ENCODE measurements around the gene KDM3B.

KDM3B gene

GRCh38 chr5:138465261-138466124, 113.0 kb downstream of the KDM3B start, which contains the start of gene EGR1:
Gene EGR1 (plus strand): TSS chr5:138465479. CDS start chr5:138465762, 283 bp downstream.
- H3K27ac ChIP-seq (ENCODE audit: low read depth, low read length), result peak within 1 kb of the TSS; percentile 98
- H3K36me3 ChIP-seq (ENCODE audit: control insufficient read depth in 1 of 2, insufficient read depth in 2 of 2, low read length in 2 of 2), result peaks cover 0 to 10% of the 10 kb centered on the region in 2 donors
- H3K4me3 ChIP-seq (ENCODE audit: low read depth in 1 of 2, low read length in 2 of 2), result peak within 1 kb of the TSS; percentile 80 to 84
- H3K9me3 ChIP-seq (ENCODE audit: control insufficient read depth in 1 of 2, low read length in 2 of 2), result no peaks in the 10 kb centered on the region
- peak within 1 kb of the TSS; percentile 94 to 96 for H3K9ac ChIP-seq (ENCODE audit: low read depth in 1 of 2, low read length in 2 of 2)
- no peaks in the 10 kb centered on the region for H3K27me3 ChIP-seq (ENCODE audit: control insufficient read depth in 1 of 2, insufficient read depth in 2 of 2, low read length in 2 of 2)
- peaks cover 13 to 27% of the 10 kb centered on the region in 2 donors for H3K4me1 ChIP-seq (ENCODE audit: control insufficient read depth in 1 of 2, insufficient read depth in 2 of 2, low read length in 2 of 2)

GRCh38 chr5:138466125-138466899, 113.8 kb downstream of the KDM3B start:
- H3K27me3 ChIP-seq (ENCODE audit: control insufficient read depth in 1 of 2, insufficient read depth in 2 of 2, low read length in 2 of 2), result no peaks in the 10 kb centered on the region

GRCh38 chr5:138466900-138467710, 114.6 kb downstream of the KDM3B start:
- peaks cover 8 to 27% of the 10 kb centered on the region in 2 donors for H3K4me1 ChIP-seq (ENCODE audit: control insufficient read depth in 1 of 2, insufficient read depth in 2 of 2, low read length in 2 of 2)
- H3K9me3 ChIP-seq (ENCODE audit: control insufficient read depth in 1 of 2, low read length in 2 of 2), result no peaks in the 10 kb centered on the region
- H3K4me3 ChIP-seq (ENCODE audit: low read depth in 1 of 2, low read length in 2 of 2), result peak overlapping the region; percentile 80 to 84
- no peak overlapping the region for H3K27ac ChIP-seq (ENCODE audit: low read depth, low read length)
- peaks cover 0 to 10% of the 10 kb centered on the region in 2 donors for H3K36me3 ChIP-seq (ENCODE audit: control insufficient read depth in 1 of 2, insufficient read depth in 2 of 2, low read length in 2 of 2)
- H3K27me3 ChIP-seq (ENCODE audit: control insufficient read depth in 1 of 2, insufficient read depth in 2 of 2, low read length in 2 of 2), result no peaks in the 10 kb centered on the region
- peak overlapping the region; percentile 67 to 74 for H3K9ac ChIP-seq (ENCODE audit: low read depth in 1 of 2, low read length in 2 of 2)

More at GRCh38 chr5:138466125-138466899, 113.8 kb downstream of the KDM3B start:
- Histone ChIP-seq H3K27ac (ENCODE audit: low read depth, low read length) (no peak overlapping the region), H3K36me3 (ENCODE audit: control insufficient read depth in 1 of 2, insufficient read depth in 2 of 2, low read length in 2 of 2) (peaks cover 0 to 10% of the 10 kb centered on the region in 2 donors), H3K9me3 (ENCODE audit: control insufficient read depth in 1 of 2, low read length in 2 of 2) (no peaks in the 10 kb centered on the region), H3K4me1 (ENCODE audit: control insufficient read depth in 1 of 2, insufficient read depth in 2 of 2, low read length in 2 of 2) (peaks cover 12 to 27% of the 10 kb centered on the region in 2 donors), H3K4me3 (ENCODE audit: low read depth in 1 of 2, low read length in 2 of 2) (peak overlapping the region; percentile 80 to 84), H3K9ac (ENCODE audit: low read depth in 1 of 2, low read length in 2 of 2) (peak overlapping the region; percentile 67 to 74)

GRCh38 chr5:138467711-138468132, 115.2 kb downstream of the KDM3B start:
- peak overlapping the region; percentile 80 to 84 for H3K4me3 ChIP-seq (ENCODE audit: low read depth in 1 of 2, low read length in 2 of 2)
- no peaks in the 10 kb centered on the region for H3K27me3 ChIP-seq (ENCODE audit: control insufficient read depth in 1 of 2, insufficient read depth in 2 of 2, low read length in 2 of 2)
- no peak overlapping the region for H3K27ac ChIP-seq (ENCODE audit: low read depth, low read length)
- no peak overlapping the region for H3K9ac ChIP-seq (ENCODE audit: low read depth in 1 of 2, low read length in 2 of 2)
- H3K36me3 ChIP-seq (ENCODE audit: control insufficient read depth in 1 of 2, insufficient read depth in 2 of 2, low read length in 2 of 2), result peaks cover 0 to 10% of the 10 kb centered on the region in 2 donors
- H3K9me3 ChIP-seq (ENCODE audit: control insufficient read depth in 1 of 2, low read length in 2 of 2), result no peaks in the 10 kb centered on the region
- H3K4me1 ChIP-seq (ENCODE audit: control insufficient read depth in 1 of 2, insufficient read depth in 2 of 2, low read length in 2 of 2), result peaks cover 8 to 27% of the 10 kb centered on the region in 2 donors

- Histone ChIP-seq H3K9ac (ENCODE audit: low read depth in 1 of 2, low read length in 2 of 2) (no peak overlapping the region), H3K4me3 (ENCODE audit: low read depth in 1 of 2, low read length in 2 of 2) (peak overlapping the region in 1 of 2 donors; percentile 84), H3K27me3 (ENCODE audit: control insufficient read depth in 1 of 2, insufficient read depth in 2 of 2, low read length in 2 of 2) (no peaks in the 10 kb centered on the region)
These were observed 115.9 kb downstream of the KDM3B start for GRCh38 chr5:138468133-138468965.

GRCh38 chr5:138468966-138469539, 116.6 kb downstream of the KDM3B start:
- Histone ChIP-seq H3K36me3 (ENCODE audit: control insufficient read depth in 1 of 2, insufficient read depth in 2 of 2, low read length in 2 of 2) (peaks cover 0 to 10% of the 10 kb centered on the region in 2 donors), H3K9ac (ENCODE audit: low read depth in 1 of 2, low read length in 2 of 2) (no peak overlapping the region), H3K27me3 (ENCODE audit: control insufficient read depth in 1 of 2, insufficient read depth in 2 of 2, low read length in 2 of 2) (no peaks in the 10 kb centered on the region), H3K4me1 (ENCODE audit: control insufficient read depth in 1 of 2, insufficient read depth in 2 of 2, low read length in 2 of 2) (peaks cover 8 to 20% of the 10 kb centered on the region in 2 donors), H3K4me3 (ENCODE audit: low read depth in 1 of 2, low read length in 2 of 2) (no peak overlapping the region), H3K9me3 (ENCODE audit: control insufficient read depth in 1 of 2, low read length in 2 of 2) (no peaks in the 10 kb centered on the region), H3K27ac (ENCODE audit: low read depth, low read length) (no peak overlapping the region)

More at GRCh38 chr5:138468133-138468965, 115.9 kb downstream of the KDM3B start:
- no peak overlapping the region for H3K27ac ChIP-seq (ENCODE audit: low read depth, low read length)
- peaks cover 0 to 10% of the 10 kb centered on the region in 2 donors for H3K36me3 ChIP-seq (ENCODE audit: control insufficient read depth in 1 of 2, insufficient read depth in 2 of 2, low read length in 2 of 2)
- H3K4me1 ChIP-seq (ENCODE audit: control insufficient read depth in 1 of 2, insufficient read depth in 2 of 2, low read length in 2 of 2), result peaks cover 8 to 24% of the 10 kb centered on the region in 2 donors
- no peaks in the 10 kb centered on the region for H3K9me3 ChIP-seq (ENCODE audit: control insufficient read depth in 1 of 2, low read length in 2 of 2)

GRCh38 chr5:138469540-138470321, 117.2 kb downstream of the KDM3B start:
- H3K36me3 ChIP-seq (ENCODE audit: control insufficient read depth in 1 of 2, insufficient read depth in 2 of 2, low read length in 2 of 2), result peaks cover 0 to 10% of the 10 kb centered on the region in 2 donors
- no peak overlapping the region for H3K27ac ChIP-seq (ENCODE audit: low read depth, low read length)
- no peak overlapping the region for H3K4me3 ChIP-seq (ENCODE audit: low read depth in 1 of 2, low read length in 2 of 2)
- no peaks in the 10 kb centered on the region for H3K27me3 ChIP-seq (ENCODE audit: control insufficient read depth in 1 of 2, insufficient read depth in 2 of 2, low read length in 2 of 2)
- H3K4me1 ChIP-seq (ENCODE audit: control insufficient read depth in 1 of 2, insufficient read depth in 2 of 2, low read length in 2 of 2), result peaks cover 8 to 20% of the 10 kb centered on the region in 2 donors
- H3K9me3 ChIP-seq (ENCODE audit: control insufficient read depth in 1 of 2, low read length in 2 of 2), result no peaks in the 10 kb centered on the region
- H3K9ac ChIP-seq (ENCODE audit: low read depth in 1 of 2, low read length in 2 of 2), result no peak overlapping the region

- H3K9me3 ChIP-seq (ENCODE audit: control insufficient read depth in 1 of 2, low read length in 2 of 2), result no peaks in the 10 kb centered on the region
- H3K27me3 ChIP-seq (ENCODE audit: control insufficient read depth in 1 of 2, insufficient read depth in 2 of 2, low read length in 2 of 2), result no peaks in the 10 kb centered on the region
- no peak overlapping the region for H3K27ac ChIP-seq (ENCODE audit: low read depth, low read length)
These were observed 118.0 kb downstream of the KDM3B start for GRCh38 chr5:138470322-138471051.

More at GRCh38 chr5:138470322-138471051, 118.0 kb downstream of the KDM3B start:
- Histone ChIP-seq H3K4me1 (ENCODE audit: control insufficient read depth in 1 of 2, insufficient read depth in 2 of 2, low read length in 2 of 2) (peaks cover 8 to 20% of the 10 kb centered on the region in 2 donors), H3K9ac (ENCODE audit: low read depth in 1 of 2, low read length in 2 of 2) (no peak overlapping the region), H3K36me3 (ENCODE audit: control insufficient read depth in 1 of 2, insufficient read depth in 2 of 2, low read length in 2 of 2) (peaks cover 0 to 10% of the 10 kb centered on the region in 2 donors), H3K4me3 (ENCODE audit: low read depth in 1 of 2, low read length in 2 of 2) (no peak overlapping the region)
